HCT116 (cell line): ENCODE data around the gene BCL2L13. TPM values are rescaled to one million over a fixed set of nuclear protein-coding genes. Genes with fewer than 3 reads are reported as not detected.

Source experiments
- ATAC-seq: fragments of 200-7000 bp; cut with Tn5 transposase; 2 replicates; pipeline ENCODE4 v1.9.1; 2020; ENCODE audit warnings: mild to moderate bottlenecking, moderate library complexity
- BruUV-seq: library from RNA; stranded (reverse); fragments of 400-500 nt; replicated peaks from 2 replicates; lab custom pipeline; 2021; lab: Mats Ljungman, UMichigan
- CTCF ChIA-PET: fragments of 300-600 bp; sonication (Branson Sonifier 250); formaldehyde crosslinking; loops from one replicate; lab custom pipeline; 2021; ENCODE audit warnings: antibody characterized with exemption; lab: Charles Lee
- POLR2A ChIA-PET: fragments of 300-600, 350-600 bp; sonication (Branson Sonifier 250); formaldehyde crosslinking; loops from one replicate; lab custom pipeline; 2021; ENCODE audit warnings: antibody characterized with exemption; lab: Charles Lee
- RAD21 ChIA-PET, 2 experiments: fragments of 300-600 bp; sonication (Branson Sonifier 250); formaldehyde crosslinking; loops; one replicate each; lab custom pipeline; 2023; ENCODE audit warnings: low total read pairs in 2 of 2; ENCODE audit not compliant: uncharacterized antibody in 2 of 2, unreplicated experiment in 2 of 2, low non-redundant PET in 1 of 2; lab: Charles Lee
- DNase-seq: peaks from one replicate; pipeline ENCODE4 v3.0.0-alpha.2; 2010; ENCODE audit warnings: low read depth, low spot score
- H2AFZ ChIP-seq: fragments of 200-600 bp; shearing (Covaris generic), sonication (generic); 2 replicates; pipeline ENCODE4 v1.6.1; 2017; ENCODE audit warnings: low read depth, mixed run types, mixed read lengths, antibody characterized with exemption, low read length; ENCODE audit not compliant: poor library complexity, severe bottlenecking
- H3K27ac ChIP-seq: 2 replicates; pipeline ENCODE4 v1.5.1; 2012; ENCODE audit warnings: low read depth, low read length
- H3K27me3 ChIP-seq: fragments of 200-600 bp; sonication (generic); 2 replicates; pipeline ENCODE4 v1.6.1; 2016; ENCODE audit warnings: mixed run types, low read length, mixed read lengths; ENCODE audit not compliant: insufficient read depth
- H3K36me3 ChIP-seq, 2 experiments: fragments of 200-500 bp in 1 of 2; fragments of 200-600 bp in 1 of 2; sonication (Bioruptor generic) in 1 of 2; sonication (generic) in 1 of 2; 2 replicates each; pipeline versions ENCODE4 v1.5.1 to v1.6.1; 2014 to 2016; ENCODE audit warnings: low read length in 2 of 2, inconsistent platforms in 1 of 2, mixed read lengths in 1 of 2, mixed run types in 1 of 2; ENCODE audit not compliant: insufficient read depth in 2 of 2, control insufficient read depth in 1 of 2
- H3K4me1 ChIP-seq, 2 experiments: fragments of 200-600 bp in 1 of 2; sonication (generic) in 1 of 2; 2 replicates each; pipeline versions ENCODE4 v1.5.1 to v1.6.1; 2012 to 2017; ENCODE audit warnings: low read length in 2 of 2, inconsistent platforms in 1 of 2, mild to moderate bottlenecking in 1 of 2, mixed read lengths in 1 of 2, mixed run types in 1 of 2, moderate library complexity in 1 of 2; ENCODE audit not compliant: insufficient read depth in 2 of 2, control insufficient read depth in 1 of 2
- H3K4me2 ChIP-seq: fragments of 200-600 bp; sonication (generic); 2 replicates; pipeline ENCODE4 v1.6.1; 2017; ENCODE audit warnings: mixed run types, low read length, mixed read lengths
- H3K4me3 ChIP-seq, 2 experiments: fragments of 200-600 bp in 1 of 2; sonication (generic) in 1 of 2; replicated peaks in 1 of 2; 2 replicates each; pipeline ENCODE4 v1.5.1; 2011 to 2016; ENCODE audit warnings: low read length in 2 of 2, control low read depth in 1 of 2, low read depth in 1 of 2, mild to moderate bottlenecking in 1 of 2, mixed read lengths in 1 of 2, mixed run types in 1 of 2
- H3K79me2 ChIP-seq: fragments of 200-600 bp; sonication (generic); 2 replicates; pipeline ENCODE4 v1.6.1; 2017; ENCODE audit warnings: mild to moderate bottlenecking, mixed run types, low read length, moderate library complexity, mixed read lengths; ENCODE audit not compliant: insufficient read depth
- H3K9ac ChIP-seq: fragments of 200-600 bp; sonication (generic); 2 replicates; pipeline ENCODE4 v1.6.1; 2016; ENCODE audit warnings: low read length, mixed read lengths
- H3K9me2 ChIP-seq: fragments of 200-600 bp; sonication (generic), shearing (Covaris generic); 2 replicates; pipeline ENCODE4 v1.6.1; 2017; ENCODE audit warnings: mixed run types, mild to moderate bottlenecking, moderate library complexity; ENCODE audit not compliant: insufficient read depth
- H3K9me3 ChIP-seq, 2 experiments: fragments of 200-500 bp in 1 of 2; fragments of 200-600 bp in 1 of 2; sonication (Bioruptor generic) in 1 of 2; sonication (generic) in 1 of 2; 2 replicates each; pipeline ENCODE4 v1.6.1; 2014 to 2017; ENCODE audit warnings: low read length in 2 of 2, mixed read lengths in 2 of 2, inconsistent platforms in 1 of 2, low read depth in 1 of 2, mild to moderate bottlenecking in 1 of 2, mixed run types in 1 of 2, moderate library complexity in 1 of 2; ENCODE audit not compliant: control insufficient read depth in 1 of 2, insufficient read depth in 1 of 2
- H4K20me1 ChIP-seq: fragments of 200-600 bp; sonication (generic), shearing (Covaris generic); 2 replicates; pipeline ENCODE4 v1.6.1; 2017; ENCODE audit warnings: mixed run types, mild to moderate bottlenecking, moderate library complexity; ENCODE audit not compliant: insufficient read depth
- EGR1 ChIP-seq: IDR thresholded peaks from 2 replicates; pipeline ENCODE4 v1.6.1; 2012; ENCODE audit warnings: low read depth
- EZH2 ChIP-seq: fragments of 200-600 bp; sonication (generic); IDR thresholded peaks from 2 replicates; pipeline ENCODE4 v1.6.1; 2017; ENCODE audit warnings: antibody characterized with exemption, mixed run types
- EZH2phosphoT487 ChIP-seq: fragments of 200-600 bp; IDR thresholded peaks from 2 replicates; pipeline ENCODE4 v1.6.1; 2018; ENCODE audit warnings: antibody characterized with exemption, borderline replicate concordance
- FOSL1 ChIP-seq: IDR thresholded peaks from 2 replicates; pipeline ENCODE4 v1.6.1; 2012; ENCODE audit warnings: low read depth
- JUND ChIP-seq: IDR thresholded peaks from 2 replicates; pipeline ENCODE4 v1.6.1; 2012
- REST ChIP-seq: IDR thresholded peaks from 2 replicates; pipeline ENCODE4 v1.6.1; 2012; ENCODE audit warnings: low read depth
- YY1 ChIP-seq: IDR thresholded peaks from 2 replicates; pipeline ENCODE4 v1.6.1; 2011; ENCODE audit warnings: low read length, low read depth, moderate library complexity, mild to moderate bottlenecking; ENCODE audit not compliant: insufficient replicate concordance; ENCODE audit errors: extremely low read depth
- ZNF274 ChIP-seq: fragments of 200-500 bp; sonication (Bioruptor generic); IDR thresholded peaks from 2 replicates; pipeline ENCODE4 v1.6.1; 2014; ENCODE audit warnings: mild to moderate bottlenecking, low read depth, low read length, inconsistent platforms
- intact Hi-C: fragments of 100-400 bp; cut with micrococcal nuclease; formaldehyde crosslinking; loops from 2 replicates; pipeline ENCODE4 v1.10.0; 2022
- total RNA-seq: library from RNA; stranded (reverse); gene quantifications from one replicate; pipeline ENCODE4 v1.2.1, GENCODE V29; 2021; ENCODE audit not compliant: unreplicated experiment
- TF ChIP-seq, protein P1 (sequence below): IDR thresholded peaks from 2 replicates; pipeline ENCODE4 v1.6.1; 2012

BCL2L13 gene
- total RNA-seq, 1 experiment from 2014 or later: 38.6 TPM

DNA sequence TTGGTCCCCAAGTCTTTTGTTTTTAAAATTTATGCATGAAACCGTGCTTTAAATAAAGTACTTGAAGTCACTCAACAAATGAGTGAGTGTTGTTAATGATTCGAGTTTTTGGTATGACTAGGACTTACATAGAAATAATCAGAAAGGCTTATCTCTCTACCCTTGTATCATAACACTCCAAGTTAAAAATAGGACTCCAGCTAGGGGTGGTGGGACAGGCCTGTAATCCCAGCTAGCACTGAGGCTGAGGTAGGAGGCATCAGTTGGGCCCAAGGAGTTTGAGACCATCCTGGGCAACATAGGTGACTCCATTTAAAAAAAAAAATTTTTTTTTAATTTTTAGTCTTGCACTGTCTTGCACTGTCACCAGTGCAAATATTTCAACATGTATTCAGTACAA lies 55.6 kb downstream of the BCL2L13 start:
- Histone ChIP-seq H3K9me3 (no peaks in the 10 kb centered on the region), H3K4me3 (no peak overlapping the region), H3K36me3 (no peaks in the 10 kb centered on the region), H3K4me2 (no peak overlapping the region), H4K20me1 (no peaks in the 10 kb centered on the region; the same call in 1 of the 2 replicates), H3K27me3 (no peaks in the 10 kb centered on the region), H3K79me2 (no peaks in the 10 kb centered on the region), H3K9ac (no peak overlapping the region), H2AFZ (no peak overlapping the region), H3K27ac (no peak overlapping the region), H3K4me1 (no peaks in the 10 kb centered on the region), H3K9me2 (no peaks in the 10 kb centered on the region)
- ChIA-PET RAD21 (no interaction called here), CTCF (no interaction called here), POLR2A (no interaction called here)
- TF ChIP-seq EZH2phosphoT487: no peak
- no peak for TF ChIP-seq JUND
- ATAC-seq (no peak), DNase-seq (no peak)
- intact Hi-C loops: no loop called here
- no TSS peak for BruUV-seq

DNA sequence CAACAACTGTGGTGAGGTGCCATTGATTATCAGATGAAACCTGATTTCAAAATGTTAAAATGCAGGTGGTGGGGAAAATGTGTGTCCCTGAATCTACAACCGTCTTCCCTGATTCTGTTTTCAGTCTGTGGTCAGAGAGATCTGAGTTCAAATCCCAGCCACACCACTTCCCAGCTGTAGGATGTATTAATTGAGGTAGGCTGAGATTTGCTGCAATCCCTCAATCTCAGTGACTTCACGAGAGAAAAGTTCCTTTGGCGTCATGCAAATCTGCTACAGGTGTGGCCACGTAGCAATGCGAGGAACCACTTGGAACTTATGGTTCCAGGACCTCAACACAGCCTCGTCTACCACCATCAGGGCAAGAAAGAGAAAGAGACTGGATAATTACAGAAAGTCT lies 56.2 kb downstream of the BCL2L13 start:
- CTCF ChIA-PET: no interaction called here

More for the DNA sequence above, 56.2 kb downstream of the BCL2L13 start:
- Histone ChIP-seq H3K4me3 (no peak overlapping the region), H3K36me3 (peaks cover 0 to under 1% of the 10 kb centered on the region in 2 experiments; a peak in 1 of 4 replicates), H3K4me1 (no peaks in the 10 kb centered on the region), H3K27me3 (no peaks in the 10 kb centered on the region), H3K9me3 (no peaks in the 10 kb centered on the region), H4K20me1 (no peaks in the 10 kb centered on the region; the same call in none of the 2 replicates), H3K4me2 (no peak overlapping the region), H3K9me2 (no peaks in the 10 kb centered on the region), H3K9ac (no peak overlapping the region), H2AFZ (no peak overlapping the region), H3K27ac (no peak overlapping the region), H3K79me2 (no peaks in the 10 kb centered on the region)
- TF ChIP-seq, protein P1, sequence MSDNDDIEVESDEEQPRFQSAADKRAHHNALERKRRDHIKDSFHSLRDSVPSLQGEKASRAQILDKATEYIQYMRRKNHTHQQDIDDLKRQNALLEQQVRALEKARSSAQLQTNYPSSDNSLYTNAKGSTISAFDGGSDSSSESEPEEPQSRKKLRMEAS: no peak
- TF ChIP-seq YY1 (no peak), ZNF274 (no peak), EZH2 (no peak), REST (no peak), EGR1 (no peak), FOSL1 (no peak)
- intact Hi-C loops: no loop called here
- ATAC-seq (no peak), DNase-seq (no peak)
- ChIA-PET POLR2A (no interaction called here), RAD21 (no interaction called here)
- BruUV-seq: no TSS peak
